ENCODE results near the gene TACC2.

GRCh38 chr10:122044713-122045112, 55.8 kb downstream of the TACC2 start:
- TF ChIP-seq, protein P1, sequence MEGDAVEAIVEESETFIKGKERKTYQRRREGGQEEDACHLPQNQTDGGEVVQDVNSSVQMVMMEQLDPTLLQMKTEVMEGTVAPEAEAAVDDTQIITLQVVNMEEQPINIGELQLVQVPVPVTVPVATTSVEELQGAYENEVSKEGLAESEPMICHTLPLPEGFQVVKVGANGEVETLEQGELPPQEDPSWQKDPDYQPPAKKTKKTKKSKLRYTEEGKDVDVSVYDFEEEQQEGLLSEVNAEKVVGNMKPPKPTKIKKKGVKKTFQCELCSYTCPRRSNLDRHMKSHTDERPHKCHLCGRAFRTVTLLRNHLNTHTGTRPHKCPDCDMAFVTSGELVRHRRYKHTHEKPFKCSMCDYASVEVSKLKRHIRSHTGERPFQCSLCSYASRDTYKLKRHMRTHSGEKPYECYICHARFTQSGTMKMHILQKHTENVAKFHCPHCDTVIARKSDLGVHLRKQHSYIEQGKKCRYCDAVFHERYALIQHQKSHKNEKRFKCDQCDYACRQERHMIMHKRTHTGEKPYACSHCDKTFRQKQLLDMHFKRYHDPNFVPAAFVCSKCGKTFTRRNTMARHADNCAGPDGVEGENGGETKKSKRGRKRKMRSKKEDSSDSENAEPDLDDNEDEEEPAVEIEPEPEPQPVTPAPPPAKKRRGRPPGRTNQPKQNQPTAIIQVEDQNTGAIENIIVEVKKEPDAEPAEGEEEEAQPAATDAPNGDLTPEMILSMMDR (conservative IDR thresholded peaks at IDR 0.05): no peak
- no peak for TF ChIP-seq ZFX (IDR thresholded peaks at IDR 0.05)
